Lower lobe of right lung (tissue), 2 donors: ENCODE measurements around the gene INPP4A. TPM values are rescaled to one million over a fixed set of nuclear protein-coding genes. Genes with fewer than 3 reads are reported as not detected.

ENCODE experiments used
- ATAC-seq, 2 donors: fragments of 200-7000 bp; cut with Tn5 transposase; one replicate each; pipeline ENCODE4 v1.9.1; 2020 to 2022; ENCODE audit warnings: mild to moderate bottlenecking in 2 of 2, moderate library complexity in 2 of 2
- DNase-seq: peaks from one replicate; pipeline ENCODE4 v3.0.0-alpha.2; 2020
- H3K27ac ChIP-seq: fragments of 200-600 bp; one replicate; pipeline ENCODE4 v1.8.0; 2022
- H3K27me3 ChIP-seq: fragments of 200-600 bp; one replicate; pipeline ENCODE4 v1.8.0; 2022; ENCODE audit warnings: low read depth
- H3K36me3 ChIP-seq: fragments of 200-600 bp; one replicate; pipeline ENCODE4 v1.8.0; 2022; ENCODE audit warnings: mild to moderate bottlenecking
- H3K4me1 ChIP-seq: fragments of 200-600 bp; one replicate; pipeline ENCODE4 v1.8.0; 2022
- H3K4me3 ChIP-seq: fragments of 200-600 bp; one replicate; pipeline ENCODE4 v1.8.0; 2022; ENCODE audit warnings: mild to moderate bottlenecking
- H3K9me3 ChIP-seq: fragments of 200-600 bp; one replicate; pipeline ENCODE4 v1.8.0; 2022
- intact Hi-C: fragments of 100-400 bp; cut with DNase I; formaldehyde crosslinking; loops from one replicate; pipeline ENCODE4 v1.11.0; 2022
- total RNA-seq: library from RNA; stranded (reverse); fragmentation: NEBNext Ultra II Directional; extraction: Animal tissue kit (Norgen Biotek cat#: 25700); gene quantifications from one replicate; pipeline ENCODE4 v1.2.1, GENCODE V29; 2021
- TF ChIP-seq, protein P1 (sequence below): fragments of 200-600 bp; IDR thresholded peaks from one replicate; pipeline ENCODE4 v1.8.0; 2022; ENCODE audit warnings: antibody characterized with exemption, mild to moderate bottlenecking
- donor health status: DM: no; HTN: yes; CAD: no; lungs with severe emphysema.

Gene INPP4A
- total RNA-seq, 1 donor from 2014 or later, result 35.6 TPM

DNA sequence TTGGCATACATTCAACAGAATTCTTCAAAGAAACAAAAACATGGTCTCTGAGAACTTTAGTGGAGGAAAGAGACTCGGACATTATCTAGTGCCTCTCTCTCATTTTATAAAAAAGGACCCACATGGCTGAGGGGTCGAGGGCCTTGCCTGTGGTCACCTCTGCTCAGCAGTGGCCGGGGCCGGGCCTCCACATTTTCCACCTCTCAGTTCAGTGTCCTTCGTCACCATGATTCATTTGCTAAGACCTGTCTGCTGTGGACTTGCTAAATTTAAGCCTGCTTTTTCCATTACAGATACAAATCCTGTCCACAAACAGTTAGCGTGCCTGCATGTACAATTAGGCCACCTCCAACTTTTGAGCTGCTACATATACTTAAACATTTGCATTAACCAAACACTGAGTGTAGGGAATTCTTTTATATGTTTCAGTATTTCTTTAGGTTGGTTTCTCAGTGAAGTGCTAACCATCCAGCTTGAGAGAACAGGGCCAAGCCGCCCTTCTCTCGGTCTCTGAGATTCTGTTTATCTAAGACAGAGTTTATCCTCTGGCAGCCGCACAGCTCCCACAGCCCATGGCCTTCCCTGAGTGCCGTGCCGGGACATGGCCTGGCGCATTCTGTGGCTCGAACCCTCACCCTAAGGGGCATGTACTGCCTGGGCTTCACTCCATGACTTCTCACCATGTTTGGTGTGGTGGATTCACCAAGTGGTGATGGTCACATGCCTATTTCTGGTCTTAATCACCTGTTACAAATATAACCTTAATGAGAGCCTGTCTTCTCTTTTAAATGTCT lies 117.4 kb downstream of the INPP4A start:
- Histone ChIP-seq H3K36me3 (peaks cover 68% of the 10 kb centered on the region), H3K4me1 (peaks cover 10% of the 10 kb centered on the region), H3K27ac (no peak overlapping the region), H3K9me3 (no peaks in the 10 kb centered on the region), H3K27me3 (no peaks in the 10 kb centered on the region), H3K4me3 (no peak overlapping the region)
- DNase-seq (no peak), ATAC-seq (no peak)
- intact Hi-C loops, result no loop called here
- TF ChIP-seq, protein P1, sequence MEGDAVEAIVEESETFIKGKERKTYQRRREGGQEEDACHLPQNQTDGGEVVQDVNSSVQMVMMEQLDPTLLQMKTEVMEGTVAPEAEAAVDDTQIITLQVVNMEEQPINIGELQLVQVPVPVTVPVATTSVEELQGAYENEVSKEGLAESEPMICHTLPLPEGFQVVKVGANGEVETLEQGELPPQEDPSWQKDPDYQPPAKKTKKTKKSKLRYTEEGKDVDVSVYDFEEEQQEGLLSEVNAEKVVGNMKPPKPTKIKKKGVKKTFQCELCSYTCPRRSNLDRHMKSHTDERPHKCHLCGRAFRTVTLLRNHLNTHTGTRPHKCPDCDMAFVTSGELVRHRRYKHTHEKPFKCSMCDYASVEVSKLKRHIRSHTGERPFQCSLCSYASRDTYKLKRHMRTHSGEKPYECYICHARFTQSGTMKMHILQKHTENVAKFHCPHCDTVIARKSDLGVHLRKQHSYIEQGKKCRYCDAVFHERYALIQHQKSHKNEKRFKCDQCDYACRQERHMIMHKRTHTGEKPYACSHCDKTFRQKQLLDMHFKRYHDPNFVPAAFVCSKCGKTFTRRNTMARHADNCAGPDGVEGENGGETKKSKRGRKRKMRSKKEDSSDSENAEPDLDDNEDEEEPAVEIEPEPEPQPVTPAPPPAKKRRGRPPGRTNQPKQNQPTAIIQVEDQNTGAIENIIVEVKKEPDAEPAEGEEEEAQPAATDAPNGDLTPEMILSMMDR, result no peak

GRCh38 chr2:98563394-98563793 lies 118.7 kb downstream of the INPP4A start:
- ATAC-seq (no peak), DNase-seq (no peak)
- no peak overlapping the region for H3K4me3 ChIP-seq
- TF ChIP-seq, protein P1, result no peak
- H3K27me3 ChIP-seq, result no peaks in the 10 kb centered on the region
- intact Hi-C loops, result no loop called here
- no peak overlapping the region for H3K27ac ChIP-seq
- H3K9me3 ChIP-seq, result no peaks in the 10 kb centered on the region
- H3K36me3 ChIP-seq, result peaks cover 76% of the 10 kb centered on the region
- H3K4me1 ChIP-seq, result peaks cover 10% of the 10 kb centered on the region

- Histone ChIP-seq H3K27ac (no peak overlapping the region), H3K4me3 (no peak overlapping the region), H3K4me1 (peaks cover 10% of the 10 kb centered on the region), H3K9me3 (no peaks in the 10 kb centered on the region), H3K27me3 (no peaks in the 10 kb centered on the region), H3K36me3 (peaks cover 76% of the 10 kb centered on the region)
- intact Hi-C loops, result no loop called here
- TF ChIP-seq, protein P1, result no peak
- DNase-seq, result no peak
- ATAC-seq, result no peak
Observed at GRCh38 chr2:98564541-98565132, 120.0 kb downstream of the INPP4A start.

DNA sequence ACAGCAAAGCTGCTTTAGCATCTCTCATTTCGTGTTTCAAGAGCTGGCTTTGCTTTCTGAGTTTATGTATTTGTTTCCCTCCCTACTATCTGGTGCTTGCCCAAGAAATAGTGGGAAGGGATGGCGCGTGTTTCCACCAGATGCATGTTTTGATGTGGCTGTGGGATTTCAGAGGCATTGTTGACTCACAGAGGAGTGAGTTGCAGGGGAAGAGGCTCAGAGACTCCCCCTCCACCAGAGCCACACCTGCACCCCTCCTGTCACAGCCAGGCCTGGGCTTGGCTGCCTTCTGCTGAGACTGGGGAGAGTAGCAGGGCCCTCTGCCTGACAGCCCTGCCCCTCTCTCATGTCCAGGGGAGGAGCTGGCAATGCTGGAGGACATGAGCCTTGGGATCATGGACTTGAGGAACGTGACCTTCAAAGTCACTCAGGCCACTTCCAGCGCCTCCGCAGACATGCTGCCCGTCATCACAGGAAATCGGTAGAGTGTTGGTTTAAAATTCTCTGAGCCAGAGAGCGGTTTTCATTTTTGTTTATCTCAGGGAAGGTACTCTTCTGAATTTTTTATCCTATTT lies 120.7 kb downstream of the INPP4A start:
- H3K4me1 ChIP-seq, result peaks cover 10% of the 10 kb centered on the region
- H3K27me3 ChIP-seq, result no peaks in the 10 kb centered on the region
- peaks cover 76% of the 10 kb centered on the region for H3K36me3 ChIP-seq
- no peak overlapping the region for H3K27ac ChIP-seq
- DNase-seq, result no peak
- ATAC-seq, result no peak
- no peaks in the 10 kb centered on the region for H3K9me3 ChIP-seq
- H3K4me3 ChIP-seq, result no peak overlapping the region
- intact Hi-C loops, result no loop called here
- TF ChIP-seq, protein P1, result no peak

DNA sequence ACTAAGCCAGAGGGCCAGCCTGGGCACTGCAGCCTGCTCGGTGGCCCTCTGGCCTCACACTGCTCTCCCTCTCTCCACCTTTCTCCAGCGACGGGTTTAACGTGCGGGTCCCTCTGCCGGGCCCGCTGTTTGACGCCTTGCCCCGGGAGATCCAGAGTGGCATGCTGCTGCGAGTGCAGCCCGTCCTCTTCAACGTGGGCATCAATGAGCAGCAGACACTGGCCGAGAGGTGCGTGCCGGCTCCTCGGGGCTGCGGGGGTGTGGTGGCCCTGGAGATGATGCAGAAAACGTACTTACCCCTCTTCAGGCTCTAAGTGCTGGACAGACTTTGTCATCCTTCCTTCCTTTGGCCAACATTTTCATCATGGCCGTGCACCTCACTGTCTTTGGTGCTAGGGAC lies 121.3 kb downstream of the INPP4A start:
- intact Hi-C loops, result no loop called here
- no peak overlapping the region for H3K27ac ChIP-seq
- peaks cover 10% of the 10 kb centered on the region for H3K4me1 ChIP-seq
- no peak for DNase-seq
- no peaks in the 10 kb centered on the region for H3K9me3 ChIP-seq
- TF ChIP-seq, protein P1, result no peak
- peaks cover 78% of the 10 kb centered on the region for H3K36me3 ChIP-seq
- no peak overlapping the region for H3K4me3 ChIP-seq
- no peaks in the 10 kb centered on the region for H3K27me3 ChIP-seq
- ATAC-seq, result no peak
